ENCODE results near the gene SPSB1.

DNA sequence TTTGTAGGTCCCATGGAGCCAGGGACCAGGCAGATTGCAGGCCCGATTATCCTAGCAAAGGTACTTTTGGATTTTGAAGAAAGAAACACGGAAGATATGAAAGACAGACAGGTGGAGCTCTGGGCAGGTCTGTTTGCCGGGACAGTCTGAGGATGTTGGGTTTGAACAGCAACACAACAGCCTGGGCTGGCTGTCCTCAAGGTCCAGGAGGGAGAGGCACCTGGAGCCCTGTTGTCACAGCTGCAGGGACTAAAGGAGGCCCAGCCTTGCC is 43.5 kb upstream of the SPSB1 start:
- TF ChIP-seq, protein P1, sequence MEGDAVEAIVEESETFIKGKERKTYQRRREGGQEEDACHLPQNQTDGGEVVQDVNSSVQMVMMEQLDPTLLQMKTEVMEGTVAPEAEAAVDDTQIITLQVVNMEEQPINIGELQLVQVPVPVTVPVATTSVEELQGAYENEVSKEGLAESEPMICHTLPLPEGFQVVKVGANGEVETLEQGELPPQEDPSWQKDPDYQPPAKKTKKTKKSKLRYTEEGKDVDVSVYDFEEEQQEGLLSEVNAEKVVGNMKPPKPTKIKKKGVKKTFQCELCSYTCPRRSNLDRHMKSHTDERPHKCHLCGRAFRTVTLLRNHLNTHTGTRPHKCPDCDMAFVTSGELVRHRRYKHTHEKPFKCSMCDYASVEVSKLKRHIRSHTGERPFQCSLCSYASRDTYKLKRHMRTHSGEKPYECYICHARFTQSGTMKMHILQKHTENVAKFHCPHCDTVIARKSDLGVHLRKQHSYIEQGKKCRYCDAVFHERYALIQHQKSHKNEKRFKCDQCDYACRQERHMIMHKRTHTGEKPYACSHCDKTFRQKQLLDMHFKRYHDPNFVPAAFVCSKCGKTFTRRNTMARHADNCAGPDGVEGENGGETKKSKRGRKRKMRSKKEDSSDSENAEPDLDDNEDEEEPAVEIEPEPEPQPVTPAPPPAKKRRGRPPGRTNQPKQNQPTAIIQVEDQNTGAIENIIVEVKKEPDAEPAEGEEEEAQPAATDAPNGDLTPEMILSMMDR (IDR thresholded peaks at IDR 0.05; ENCODE audit: poor library complexity, severe bottlenecking) = no peak
- TF ChIP-seq RAD21 (conservative IDR thresholded peaks at IDR 0.05) (no peak), TAF1 (IDR thresholded peaks at IDR 0.05; ENCODE audit: low read depth) (no peak), POLR2AphosphoS5 (IDR thresholded peaks at IDR 0.05) (no peak)
- TF ChIP-seq, protein P2, sequence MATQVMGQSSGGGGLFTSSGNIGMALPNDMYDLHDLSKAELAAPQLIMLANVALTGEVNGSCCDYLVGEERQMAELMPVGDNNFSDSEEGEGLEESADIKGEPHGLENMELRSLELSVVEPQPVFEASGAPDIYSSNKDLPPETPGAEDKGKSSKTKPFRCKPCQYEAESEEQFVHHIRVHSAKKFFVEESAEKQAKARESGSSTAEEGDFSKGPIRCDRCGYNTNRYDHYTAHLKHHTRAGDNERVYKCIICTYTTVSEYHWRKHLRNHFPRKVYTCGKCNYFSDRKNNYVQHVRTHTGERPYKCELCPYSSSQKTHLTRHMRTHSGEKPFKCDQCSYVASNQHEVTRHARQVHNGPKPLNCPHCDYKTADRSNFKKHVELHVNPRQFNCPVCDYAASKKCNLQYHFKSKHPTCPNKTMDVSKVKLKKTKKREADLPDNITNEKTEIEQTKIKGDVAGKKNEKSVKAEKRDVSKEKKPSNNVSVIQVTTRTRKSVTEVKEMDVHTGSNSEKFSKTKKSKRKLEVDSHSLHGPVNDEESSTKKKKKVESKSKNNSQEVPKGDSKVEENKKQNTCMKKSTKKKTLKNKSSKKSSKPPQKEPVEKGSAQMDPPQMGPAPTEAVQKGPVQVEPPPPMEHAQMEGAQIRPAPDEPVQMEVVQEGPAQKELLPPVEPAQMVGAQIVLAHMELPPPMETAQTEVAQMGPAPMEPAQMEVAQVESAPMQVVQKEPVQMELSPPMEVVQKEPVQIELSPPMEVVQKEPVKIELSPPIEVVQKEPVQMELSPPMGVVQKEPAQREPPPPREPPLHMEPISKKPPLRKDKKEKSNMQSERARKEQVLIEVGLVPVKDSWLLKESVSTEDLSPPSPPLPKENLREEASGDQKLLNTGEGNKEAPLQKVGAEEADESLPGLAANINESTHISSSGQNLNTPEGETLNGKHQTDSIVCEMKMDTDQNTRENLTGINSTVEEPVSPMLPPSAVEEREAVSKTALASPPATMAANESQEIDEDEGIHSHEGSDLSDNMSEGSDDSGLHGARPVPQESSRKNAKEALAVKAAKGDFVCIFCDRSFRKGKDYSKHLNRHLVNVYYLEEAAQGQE (IDR thresholded peaks at IDR 0.05; ENCODE audit: borderline replicate concordance) = no peak

All from neural cell (in vitro differentiated cells).